ENCODE results near the gene TTC39A.

Gene TTC39A

GRCh38 chr1:51330331-51331201, at the start of gene TTC39A:
Gene TTC39A (minus strand): TSS chr1:51330562. CDS start chr1:51330477, 85 bp downstream.
- peaks cover 28% of the 10 kb centered on the region for H3K4me1 ChIP-seq (ENCODE audit: control insufficient read depth, insufficient read depth, low read length)
- H3K4me3 ChIP-seq (ENCODE audit: low read depth, low read length): peak within 1 kb of the TSS; percentile 67
- H3K27me3 ChIP-seq (ENCODE audit: control insufficient read depth, insufficient read depth, low read length): peaks cover 15% of the 10 kb centered on the region
- peak within 1 kb of the TSS; percentile 71 for H3K9ac ChIP-seq (ENCODE audit: low read length)
- no peaks in the 10 kb centered on the region for H3K36me3 ChIP-seq (ENCODE audit: control insufficient read depth, insufficient read depth, low read length)
- no peaks in the 10 kb centered on the region for H3K9me3 ChIP-seq (ENCODE audit: control insufficient read depth, insufficient read depth, low read depth, low read length)
- peak within 1 kb of the TSS; percentile 10; the same call in 1 of the 2 replicates for H3K27ac ChIP-seq (ENCODE audit: low read depth, low read length)

DNA sequence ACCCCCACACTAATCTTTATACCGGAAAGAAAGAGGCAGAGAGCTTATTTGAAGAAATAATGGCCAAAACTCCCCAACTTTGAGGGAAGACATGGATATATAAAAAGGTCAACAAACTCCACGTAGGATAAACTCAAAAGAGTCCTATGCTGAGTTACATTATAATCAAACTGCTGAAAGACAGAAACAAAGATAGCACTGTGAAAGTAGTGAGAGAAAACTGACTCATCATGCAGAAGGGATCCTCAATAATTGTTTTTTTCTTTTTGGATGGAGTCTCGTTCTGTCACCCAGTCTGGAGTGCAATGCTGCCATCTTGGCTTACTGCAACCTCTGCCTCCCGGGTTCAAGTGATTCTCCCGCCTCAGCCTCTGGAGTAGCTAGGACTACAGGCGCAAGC, 48.5 kb upstream of the TTC39A start:
- H3K27me3 ChIP-seq (ENCODE audit: control insufficient read depth, insufficient read depth, low read length): no peaks in the 10 kb centered on the region
- H3K9ac ChIP-seq (ENCODE audit: low read length): no peak overlapping the region
- no peak overlapping the region for H3K27ac ChIP-seq (ENCODE audit: low read depth, low read length)
- H3K4me1 ChIP-seq (ENCODE audit: control insufficient read depth, insufficient read depth, low read length): no peaks in the 10 kb centered on the region
- H3K4me3 ChIP-seq (ENCODE audit: low read depth, low read length): no peak overlapping the region
- H3K9me3 ChIP-seq (ENCODE audit: control insufficient read depth, insufficient read depth, low read depth, low read length): 0 out of 2 replicates have a peak, but pooled peaks cover 7% of the 10 kb centered on the region
- peaks cover 11% of the 10 kb centered on the region for H3K36me3 ChIP-seq (ENCODE audit: control insufficient read depth, insufficient read depth, low read length)

DNA sequence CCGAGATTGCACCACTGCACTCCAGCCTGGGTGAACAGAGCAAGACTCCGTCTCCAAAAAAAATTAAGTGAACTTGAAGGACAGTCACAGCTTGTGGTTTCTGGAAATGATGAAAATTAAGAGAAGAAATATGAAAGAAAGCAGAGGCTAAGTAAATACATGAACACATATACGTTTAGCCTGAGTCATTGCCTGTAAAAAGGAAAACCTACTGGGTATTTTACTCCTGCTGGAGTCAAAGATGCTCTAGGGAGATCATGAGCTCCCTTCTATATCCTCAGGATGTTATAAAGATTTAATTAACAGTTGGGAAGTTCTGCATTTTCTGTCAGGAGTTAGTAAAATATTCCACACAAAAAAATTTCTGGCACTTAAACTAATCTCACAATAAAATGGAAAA, 43.5 kb upstream of the TTC39A start:
- Histone ChIP-seq H3K36me3 (ENCODE audit: control insufficient read depth, insufficient read depth, low read length) (peaks cover 10% of the 10 kb centered on the region), H3K9me3 (ENCODE audit: control insufficient read depth, insufficient read depth, low read depth, low read length) (no peaks in the 10 kb centered on the region), H3K4me3 (ENCODE audit: low read depth, low read length) (no peak overlapping the region), H3K4me1 (ENCODE audit: control insufficient read depth, insufficient read depth, low read length) (no peaks in the 10 kb centered on the region), H3K27ac (ENCODE audit: low read depth, low read length) (no peak overlapping the region), H3K9ac (ENCODE audit: low read length) (no peak overlapping the region), H3K27me3 (ENCODE audit: control insufficient read depth, insufficient read depth, low read length) (no peaks in the 10 kb centered on the region)

DNA sequence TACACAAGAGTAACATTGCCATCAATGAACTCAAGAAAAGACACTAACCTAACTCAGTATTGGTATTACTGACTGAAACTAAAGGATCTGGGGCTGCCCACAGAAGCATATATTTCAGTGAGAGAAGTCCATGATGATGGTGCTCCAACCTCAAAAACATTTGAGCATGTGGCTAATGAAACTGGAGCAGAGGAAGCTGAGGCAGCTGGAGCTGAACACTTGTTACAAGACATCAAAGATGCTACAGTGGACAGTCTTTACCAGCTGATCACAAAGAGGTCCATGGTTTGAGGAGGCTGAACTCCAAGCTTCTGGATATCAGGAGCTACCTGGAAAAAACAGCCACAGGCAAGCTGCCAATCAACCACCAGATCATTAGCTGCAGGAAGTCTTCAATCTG, 42.2 kb upstream of the TTC39A start:
- H3K4me3 ChIP-seq (ENCODE audit: low read depth, low read length): no peak overlapping the region
- no peaks in the 10 kb centered on the region for H3K4me1 ChIP-seq (ENCODE audit: control insufficient read depth, insufficient read depth, low read length)
- H3K27ac ChIP-seq (ENCODE audit: low read depth, low read length): no peak overlapping the region
- H3K9me3 ChIP-seq (ENCODE audit: control insufficient read depth, insufficient read depth, low read depth, low read length): no peaks in the 10 kb centered on the region
- peaks cover 10% of the 10 kb centered on the region for H3K36me3 ChIP-seq (ENCODE audit: control insufficient read depth, insufficient read depth, low read length)
- no peaks in the 10 kb centered on the region for H3K27me3 ChIP-seq (ENCODE audit: control insufficient read depth, insufficient read depth, low read length)
- no peak overlapping the region for H3K9ac ChIP-seq (ENCODE audit: low read length)

- peaks cover 22% of the 10 kb centered on the region for H3K36me3 ChIP-seq (ENCODE audit: control insufficient read depth, insufficient read depth, low read length)
- H3K27ac ChIP-seq (ENCODE audit: low read depth, low read length): no peak overlapping the region
- H3K4me1 ChIP-seq (ENCODE audit: control insufficient read depth, insufficient read depth, low read length): no peaks in the 10 kb centered on the region
- no peaks in the 10 kb centered on the region for H3K9me3 ChIP-seq (ENCODE audit: control insufficient read depth, insufficient read depth, low read depth, low read length)
- no peak overlapping the region for H3K4me3 ChIP-seq (ENCODE audit: low read depth, low read length)
- H3K9ac ChIP-seq (ENCODE audit: low read length): no peak overlapping the region
- H3K27me3 ChIP-seq (ENCODE audit: control insufficient read depth, insufficient read depth, low read length): no peaks in the 10 kb centered on the region
Observed at GRCh38 chr1:51369171-51369570, 38.8 kb upstream of the TTC39A start.

DNA sequence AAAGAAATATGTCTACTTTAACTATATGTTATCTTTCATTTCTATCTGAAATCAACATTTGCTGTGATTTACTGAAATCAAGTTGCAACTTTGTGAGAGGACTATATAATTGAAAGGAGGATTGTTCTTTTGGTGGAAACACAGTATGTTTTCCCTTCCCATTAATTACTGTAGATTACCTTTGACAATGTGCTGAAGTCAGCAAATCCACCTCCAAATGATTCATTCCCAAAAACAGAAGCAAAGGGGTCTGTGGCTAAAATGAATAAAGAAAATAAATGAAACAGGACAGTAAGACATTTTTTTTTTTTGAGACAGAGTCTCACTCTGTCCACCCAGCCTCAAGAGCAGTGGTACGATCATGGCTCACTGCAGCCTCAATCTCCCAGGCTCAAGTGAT, 35.4 kb upstream of the TTC39A start:
- H3K27ac ChIP-seq (ENCODE audit: low read depth, low read length): no peak overlapping the region
- no peaks in the 10 kb centered on the region for H3K27me3 ChIP-seq (ENCODE audit: control insufficient read depth, insufficient read depth, low read length)
- no peaks in the 10 kb centered on the region for H3K4me1 ChIP-seq (ENCODE audit: control insufficient read depth, insufficient read depth, low read length)
- H3K9ac ChIP-seq (ENCODE audit: low read length): no peak overlapping the region
- H3K4me3 ChIP-seq (ENCODE audit: low read depth, low read length): no peak overlapping the region
- H3K9me3 ChIP-seq (ENCODE audit: control insufficient read depth, insufficient read depth, low read depth, low read length): no peaks in the 10 kb centered on the region
- H3K36me3 ChIP-seq (ENCODE audit: control insufficient read depth, insufficient read depth, low read length): peaks cover 23% of the 10 kb centered on the region

DNA sequence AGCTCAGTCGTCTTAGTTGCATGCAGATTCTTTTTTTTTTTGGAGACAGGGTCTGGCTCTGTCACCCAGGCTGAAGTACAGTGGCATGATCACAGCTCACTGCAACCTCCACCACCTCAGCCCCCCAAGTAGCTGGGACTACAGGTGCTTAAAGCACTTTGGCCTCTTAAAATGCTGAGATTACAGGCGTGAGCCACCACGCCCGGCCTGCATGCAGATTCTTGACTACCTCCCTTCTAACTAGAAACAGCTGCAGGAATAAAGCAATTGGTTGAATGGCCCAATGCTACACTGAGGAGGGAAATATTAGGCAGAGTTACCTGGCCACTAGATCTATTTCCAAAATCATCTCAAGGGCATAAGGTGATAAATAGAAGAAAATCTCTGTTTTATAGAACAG, 29.5 kb upstream of the TTC39A start:
- no peak overlapping the region for H3K27ac ChIP-seq (ENCODE audit: low read depth, low read length)
- no peak overlapping the region for H3K4me3 ChIP-seq (ENCODE audit: low read depth, low read length)
- H3K4me1 ChIP-seq (ENCODE audit: control insufficient read depth, insufficient read depth, low read length): no peaks in the 10 kb centered on the region
- no peaks in the 10 kb centered on the region for H3K27me3 ChIP-seq (ENCODE audit: control insufficient read depth, insufficient read depth, low read length)
- no peak overlapping the region for H3K9ac ChIP-seq (ENCODE audit: low read length)
- H3K9me3 ChIP-seq (ENCODE audit: control insufficient read depth, insufficient read depth, low read depth, low read length): no peaks in the 10 kb centered on the region
- peaks cover 22% of the 10 kb centered on the region for H3K36me3 ChIP-seq (ENCODE audit: control insufficient read depth, insufficient read depth, low read length)

GRCh38 chr1:51355382-51355781, 25.0 kb upstream of the TTC39A start:
- Histone ChIP-seq H3K9ac (ENCODE audit: low read length) (no peak overlapping the region), H3K4me3 (ENCODE audit: low read depth, low read length) (no peak overlapping the region), H3K9me3 (ENCODE audit: control insufficient read depth, insufficient read depth, low read depth, low read length) (no peaks in the 10 kb centered on the region), H3K36me3 (ENCODE audit: control insufficient read depth, insufficient read depth, low read length) (peaks cover 7% of the 10 kb centered on the region), H3K4me1 (ENCODE audit: control insufficient read depth, insufficient read depth, low read length) (no peaks in the 10 kb centered on the region), H3K27ac (ENCODE audit: low read depth, low read length) (no peak overlapping the region), H3K27me3 (ENCODE audit: control insufficient read depth, insufficient read depth, low read length) (no peaks in the 10 kb centered on the region)

GRCh38 chr1:51354416-51354815, 24.1 kb upstream of the TTC39A start:
- no peaks in the 10 kb centered on the region for H3K9me3 ChIP-seq (ENCODE audit: control insufficient read depth, insufficient read depth, low read depth, low read length)
- no peaks in the 10 kb centered on the region for H3K27me3 ChIP-seq (ENCODE audit: control insufficient read depth, insufficient read depth, low read length)
- no peak overlapping the region for H3K4me3 ChIP-seq (ENCODE audit: low read depth, low read length)
- H3K27ac ChIP-seq (ENCODE audit: low read depth, low read length): no peak overlapping the region
- no peaks in the 10 kb centered on the region for H3K4me1 ChIP-seq (ENCODE audit: control insufficient read depth, insufficient read depth, low read length)
- no peak overlapping the region for H3K9ac ChIP-seq (ENCODE audit: low read length)
- peaks cover 7% of the 10 kb centered on the region for H3K36me3 ChIP-seq (ENCODE audit: control insufficient read depth, insufficient read depth, low read length)

GRCh38 chr1:51351907-51352306, 21.5 kb upstream of the TTC39A start:
- H3K36me3 ChIP-seq (ENCODE audit: control insufficient read depth, insufficient read depth, low read length): peaks cover 7% of the 10 kb centered on the region

GRCh38 chr1:51349862-51350261, 19.5 kb upstream of the TTC39A start:
- H3K36me3 ChIP-seq (ENCODE audit: control insufficient read depth, insufficient read depth, low read length): peaks cover under 1% of the 10 kb centered on the region
- H3K27ac ChIP-seq (ENCODE audit: low read depth, low read length): no peak overlapping the region
- no peaks in the 10 kb centered on the region for H3K9me3 ChIP-seq (ENCODE audit: control insufficient read depth, insufficient read depth, low read depth, low read length)
- peaks cover 7% of the 10 kb centered on the region for H3K27me3 ChIP-seq (ENCODE audit: control insufficient read depth, insufficient read depth, low read length)
- no peak overlapping the region for H3K9ac ChIP-seq (ENCODE audit: low read length)
- no peak overlapping the region for H3K4me3 ChIP-seq (ENCODE audit: low read depth, low read length)
- H3K4me1 ChIP-seq (ENCODE audit: control insufficient read depth, insufficient read depth, low read length): no peaks in the 10 kb centered on the region; the same call in 1 of the 2 replicates

More at GRCh38 chr1:51351907-51352306, 21.5 kb upstream of the TTC39A start:
- H3K9ac ChIP-seq (ENCODE audit: low read length): no peak overlapping the region
- no peaks in the 10 kb centered on the region for H3K27me3 ChIP-seq (ENCODE audit: control insufficient read depth, insufficient read depth, low read length)
- no peak overlapping the region for H3K4me3 ChIP-seq (ENCODE audit: low read depth, low read length)
- H3K9me3 ChIP-seq (ENCODE audit: control insufficient read depth, insufficient read depth, low read depth, low read length): no peaks in the 10 kb centered on the region
- H3K27ac ChIP-seq (ENCODE audit: low read depth, low read length): no peak overlapping the region
- no peaks in the 10 kb centered on the region for H3K4me1 ChIP-seq (ENCODE audit: control insufficient read depth, insufficient read depth, low read length)
